ENCODE results near the gene OR8D2. TPM values are rescaled to one million over a fixed set of nuclear protein-coding genes. Genes with fewer than 3 reads are reported as not detected.

Gene OR8D2, protein sequence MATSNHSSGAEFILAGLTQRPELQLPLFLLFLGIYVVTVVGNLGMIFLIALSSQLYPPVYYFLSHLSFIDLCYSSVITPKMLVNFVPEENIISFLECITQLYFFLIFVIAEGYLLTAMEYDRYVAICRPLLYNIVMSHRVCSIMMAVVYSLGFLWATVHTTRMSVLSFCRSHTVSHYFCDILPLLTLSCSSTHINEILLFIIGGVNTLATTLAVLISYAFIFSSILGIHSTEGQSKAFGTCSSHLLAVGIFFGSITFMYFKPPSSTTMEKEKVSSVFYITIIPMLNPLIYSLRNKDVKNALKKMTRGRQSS
- total RNA-seq: not detected in 2 replicates

DNA sequence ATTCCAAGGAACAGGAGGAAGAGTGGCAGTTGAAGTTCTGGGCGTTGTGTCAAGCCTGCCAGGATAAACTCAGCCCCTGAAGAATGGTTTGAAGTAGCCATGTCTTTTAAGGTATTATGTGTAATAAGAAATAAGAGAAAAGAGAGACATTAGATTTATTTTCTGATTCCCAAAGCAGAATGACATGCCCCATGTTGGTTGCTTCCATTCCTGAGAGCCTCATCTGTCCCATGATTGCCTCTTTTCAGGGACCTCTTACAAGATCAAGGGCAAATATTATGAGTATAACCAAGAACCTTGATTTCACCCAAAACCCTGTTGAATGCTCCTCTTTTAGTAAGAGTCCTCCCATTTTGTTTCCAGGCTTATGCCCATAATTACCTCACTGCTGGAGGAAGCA is at the start of gene OR8D2:
TSS of gene OR8D2 (minus strand) at position 101 of the 400 bp plus-strand sequence. CDS start at position 101, 0 bp downstream.
- no peak for DNase-seq (ENCODE audit: low read depth)
- no peak within 1 kb of the TSS for H3K4me3 ChIP-seq (ENCODE audit: low read depth, low read length)
- TF ChIP-seq CTCF (IDR thresholded peaks at IDR 0.05; ENCODE audit: insufficient read depth, low read depth, low read length): no peak

GRCh38 chr11:124359566-124359965 is 39.6 kb upstream of the OR8D2 start:
- TF ChIP-seq CTCF (IDR thresholded peaks at IDR 0.05; ENCODE audit: insufficient read depth, low read depth, low read length): no peak
- no peak for DNase-seq (ENCODE audit: low read depth)
- no peak overlapping the region for H3K4me3 ChIP-seq (ENCODE audit: low read depth, low read length)

DNA sequence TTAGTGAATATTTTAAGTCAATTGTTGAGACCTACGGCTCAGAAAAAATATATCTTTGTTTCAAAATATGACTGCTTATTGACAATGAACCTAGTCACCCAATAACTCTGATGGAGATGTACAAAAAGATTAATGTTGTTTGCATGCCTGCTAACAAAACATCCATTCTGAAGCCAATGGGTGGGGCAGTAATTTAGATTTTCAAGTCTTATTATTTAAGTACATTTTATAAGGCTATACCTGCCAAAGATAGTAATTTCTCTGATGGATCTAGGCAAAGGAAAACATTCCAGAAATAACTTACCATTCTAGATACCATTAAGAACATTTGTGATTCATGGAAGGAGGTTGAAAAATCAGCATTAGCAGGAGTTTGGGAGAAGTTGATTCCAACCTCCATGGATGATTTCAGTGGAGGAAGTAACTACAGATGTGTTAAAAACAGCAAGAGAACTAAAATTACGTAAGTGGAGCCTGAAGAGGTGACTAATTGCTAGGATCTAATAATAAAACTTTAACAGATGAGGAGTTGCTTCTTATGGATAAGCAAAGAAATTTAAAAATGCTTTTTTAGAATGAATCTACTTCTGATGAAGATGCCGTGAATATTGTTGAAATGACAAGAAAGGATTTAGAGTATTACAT is 26.4 kb upstream of the OR8D2 start:
- no peak overlapping the region for H3K4me3 ChIP-seq (ENCODE audit: low read depth, low read length)
- no peak for TF ChIP-seq CTCF (IDR thresholded peaks at IDR 0.05; ENCODE audit: insufficient read depth, low read depth, low read length)
- DNase-seq (ENCODE audit: low read depth): no peak

DNA sequence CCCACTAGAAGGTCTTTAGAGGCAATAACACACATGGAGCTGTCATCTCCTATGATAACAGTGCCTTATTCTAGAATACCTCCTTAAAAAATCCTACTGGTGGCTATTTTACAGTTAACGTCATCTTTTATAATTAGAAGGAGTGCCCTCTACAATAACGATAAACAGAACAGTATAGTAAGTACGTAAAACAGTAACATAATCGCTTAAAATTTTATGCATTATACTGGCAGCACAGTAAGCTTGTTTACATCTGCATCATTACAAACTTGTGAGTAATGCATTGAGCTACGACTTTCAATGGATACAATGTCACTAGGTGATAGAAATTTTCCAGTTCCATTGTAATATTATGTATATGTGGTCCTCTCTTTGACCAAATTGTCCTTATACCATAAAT is 24.3 kb upstream of the OR8D2 start:
- no peak overlapping the region for H3K4me3 ChIP-seq (ENCODE audit: low read depth, low read length)
- TF ChIP-seq CTCF (IDR thresholded peaks at IDR 0.05; ENCODE audit: insufficient read depth, low read depth, low read length): no peak
- no peak for DNase-seq (ENCODE audit: low read depth)

DNA sequence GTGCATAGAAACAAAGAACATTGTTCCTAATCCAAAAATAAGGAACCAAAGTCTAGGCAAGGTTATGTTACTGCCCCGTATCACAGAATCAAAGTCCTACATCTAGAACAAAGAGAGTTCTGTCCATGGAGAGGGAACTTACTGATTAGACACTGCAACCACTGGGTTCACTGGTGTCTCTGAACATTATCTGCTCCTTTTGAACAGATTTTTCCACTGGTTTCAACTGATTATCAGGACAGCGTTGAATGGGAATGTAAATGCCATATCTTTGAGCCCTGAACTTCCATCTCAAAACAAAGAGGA is 20.1 kb upstream of the OR8D2 start:
- DNase-seq (ENCODE audit: low read depth): no peak
- no peak for TF ChIP-seq CTCF (IDR thresholded peaks at IDR 0.05; ENCODE audit: insufficient read depth, low read depth, low read length)
- no peak overlapping the region for H3K4me3 ChIP-seq (ENCODE audit: low read depth, low read length)

GRCh38 chr11:124339396-124340141 is 19.6 kb upstream of the OR8D2 start:
- DNase-seq (ENCODE audit: low read depth): no peak
- TF ChIP-seq CTCF (IDR thresholded peaks at IDR 0.05; ENCODE audit: insufficient read depth, low read depth, low read length): no peak
- no peak overlapping the region for H3K4me3 ChIP-seq (ENCODE audit: low read depth, low read length)

Measured in fibroblast of villous mesenchyme (primary cell).